ENCODE data around the gene BTLA.
"Not testable (repeated sequence)": the region's sequence is repeated elsewhere in the genome, so short reads cannot be mapped to it uniquely, and the experiment has no call there.

The BTLA gene

DNA sequence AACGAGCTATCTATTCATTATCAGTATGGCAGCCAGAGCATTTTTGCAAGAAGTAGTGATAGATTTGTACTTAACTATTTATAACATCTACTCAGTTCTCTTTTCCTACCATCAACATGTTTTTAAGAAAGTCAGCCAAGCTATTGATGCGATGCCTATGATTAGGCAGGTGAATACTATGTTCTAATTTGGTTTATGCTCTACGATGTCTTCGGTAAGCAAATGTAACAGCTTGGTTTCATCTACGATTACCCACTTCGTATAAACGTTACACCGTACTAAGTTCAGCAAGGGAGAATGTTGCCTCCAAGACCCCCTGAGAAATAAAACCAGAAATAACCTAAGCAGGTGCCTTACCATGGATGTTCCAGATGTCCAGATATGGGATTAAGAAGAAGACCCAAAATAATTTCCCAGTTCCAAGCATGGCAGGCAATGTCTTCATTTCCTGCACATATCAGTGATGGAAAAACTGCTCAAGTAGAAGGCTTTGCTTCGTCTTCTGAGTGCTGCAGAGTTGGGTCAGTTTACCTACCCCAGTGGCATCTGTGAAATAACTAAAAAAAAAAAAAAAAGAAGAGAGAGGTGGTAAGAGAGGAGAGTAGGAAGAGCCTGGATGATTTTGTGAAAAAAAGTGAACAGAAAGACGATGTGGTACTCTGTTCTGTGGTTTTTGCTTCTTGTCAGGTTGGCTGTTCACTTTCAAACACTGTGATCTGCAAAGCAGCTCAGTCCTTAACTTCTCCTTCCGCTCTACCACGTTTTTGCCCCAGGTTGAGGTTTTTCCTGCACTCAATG, at the start of gene BTLA:
Gene BTLA (minus strand): TSS at position 559 of the 798 bp plus-strand sequence. CDS start 114 bp downstream, at position 445.
- DNase-seq, result no peak

GRCh38 chr3:112546216-112546759, 47.0 kb upstream of the BTLA start:
- no peak for DNase-seq

GRCh38 chr3:112539825-112540650, 40.8 kb upstream of the BTLA start:
- no peak for DNase-seq

GRCh38 chr3:112531358-112531781, 32.1 kb upstream of the BTLA start:
- no peak for DNase-seq

- no peak for DNase-seq
Observed at GRCh38 chr3:112530573-112530972, 31.3 kb upstream of the BTLA start.

- DNase-seq, result not testable (repeated sequence)
Observed at GRCh38 chr3:112524127-112524526, 24.9 kb upstream of the BTLA start.

DNA sequence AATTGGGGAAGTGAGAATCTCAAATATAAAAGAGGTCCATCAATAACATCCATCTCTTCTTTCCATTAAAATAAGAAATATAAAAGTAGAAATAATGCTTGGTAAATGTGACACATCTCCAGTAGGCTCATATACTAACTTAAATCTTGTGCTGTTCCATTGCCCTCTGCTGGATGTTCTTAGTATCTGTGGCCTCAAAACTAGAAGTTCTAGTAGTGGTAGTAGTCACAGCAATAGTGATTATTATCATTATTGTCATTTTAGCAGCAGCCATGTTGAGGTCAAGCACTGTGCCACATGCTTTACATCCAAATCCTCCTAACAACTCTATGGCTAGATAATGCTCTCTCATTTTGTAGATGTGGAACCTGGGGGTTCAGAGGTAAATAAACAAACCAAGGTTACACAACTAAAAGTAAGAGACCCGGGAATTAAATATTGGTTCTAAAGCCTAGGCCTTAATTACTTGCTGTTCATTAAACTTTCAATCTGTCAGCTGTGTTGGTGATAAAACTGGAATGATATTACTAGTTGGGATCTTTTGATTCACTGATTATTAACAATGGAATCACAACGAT, 20.2 kb upstream of the BTLA start:
- peak; percentile 28 for DNase-seq

DNA sequence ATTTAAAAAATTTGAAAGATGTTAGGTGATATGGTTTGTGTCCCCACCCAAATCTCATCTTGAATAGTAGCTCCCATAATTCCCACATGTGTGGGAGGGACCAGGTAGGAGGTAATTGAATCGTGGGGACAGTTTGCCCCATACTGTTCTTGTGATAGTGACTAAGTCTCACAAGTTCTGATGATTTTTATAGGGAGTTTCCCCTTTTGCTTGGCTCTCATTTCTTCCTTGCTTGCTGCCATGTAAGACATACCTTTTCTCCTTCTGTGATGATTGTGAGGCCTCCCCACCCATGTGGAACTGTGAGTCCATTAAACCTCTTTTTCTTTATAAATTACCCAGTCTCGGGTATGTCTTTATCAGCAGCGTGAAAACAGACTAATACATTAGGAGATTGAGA, 19.7 kb upstream of the BTLA start:
- DNase-seq, result not testable (repeated sequence)

GRCh38 chr3:112514527-112515128, 15.4 kb upstream of the BTLA start:
- no peak for DNase-seq

DNA sequence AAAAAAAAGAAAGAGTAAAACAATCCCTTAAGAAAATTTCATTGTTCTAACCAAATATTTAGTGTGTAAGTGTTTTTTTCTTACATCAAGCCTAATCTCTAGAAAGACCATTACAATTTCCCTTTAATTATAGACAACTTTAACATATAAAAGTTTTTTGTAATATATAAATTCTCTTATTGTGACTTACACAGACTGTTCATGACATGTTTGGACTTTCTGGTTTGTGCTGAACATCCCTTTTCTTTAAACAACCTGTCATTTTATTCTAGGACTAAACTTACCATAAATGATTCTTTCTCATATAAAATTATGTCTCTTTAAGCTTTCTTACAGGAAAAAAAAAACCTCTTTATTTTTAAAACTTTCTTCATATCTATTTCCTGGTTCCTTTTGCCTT, 13.0 kb upstream of the BTLA start:
- no peak for DNase-seq

GRCh38 chr3:112508860-112509259, 9.6 kb upstream of the BTLA start:
- DNase-seq, result no peak

- no peak for DNase-seq
Observed at GRCh38 chr3:112508261-112508660, 9.0 kb upstream of the BTLA start.

DNA sequence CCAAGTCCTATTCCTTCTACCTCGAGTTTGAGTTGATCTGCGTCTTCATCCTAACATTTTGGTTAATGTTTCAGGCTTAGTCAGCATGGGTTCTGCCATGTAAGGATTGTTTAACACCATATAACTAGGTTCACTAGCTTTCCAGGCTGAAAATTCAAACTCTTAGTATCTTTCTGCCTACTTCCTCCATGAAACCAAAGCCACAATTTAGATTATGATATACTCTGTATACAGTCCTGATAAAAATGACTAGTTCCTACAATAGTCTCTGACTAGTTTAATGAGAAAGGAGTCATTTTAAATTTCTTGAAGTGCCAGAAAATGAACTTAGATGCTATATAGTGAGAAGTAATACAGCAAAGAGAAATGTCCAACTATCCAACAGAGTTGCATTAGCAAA, 6.6 kb upstream of the BTLA start:
- DNase-seq, result no peak

DNA sequence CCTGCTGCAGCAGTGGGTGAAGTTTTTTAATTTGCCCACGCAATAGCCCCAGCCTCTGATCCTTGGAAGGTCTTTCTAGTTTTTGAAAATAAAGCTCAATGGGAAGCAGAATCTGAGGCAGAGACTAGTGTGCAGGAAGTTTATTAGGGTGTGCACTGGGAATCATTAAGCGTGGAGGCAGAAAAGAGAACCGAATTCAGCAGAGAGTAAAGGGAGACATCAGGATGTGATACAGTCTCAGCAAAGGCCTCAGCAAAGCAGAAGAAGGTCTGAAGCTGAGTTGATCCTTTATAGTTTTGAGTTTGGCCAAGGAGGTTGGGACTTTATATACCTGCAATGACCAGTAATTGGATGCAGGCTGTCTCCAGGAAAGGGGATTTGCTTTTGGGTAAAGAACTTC, 4.9 kb upstream of the BTLA start:
- no peak for DNase-seq

DNA sequence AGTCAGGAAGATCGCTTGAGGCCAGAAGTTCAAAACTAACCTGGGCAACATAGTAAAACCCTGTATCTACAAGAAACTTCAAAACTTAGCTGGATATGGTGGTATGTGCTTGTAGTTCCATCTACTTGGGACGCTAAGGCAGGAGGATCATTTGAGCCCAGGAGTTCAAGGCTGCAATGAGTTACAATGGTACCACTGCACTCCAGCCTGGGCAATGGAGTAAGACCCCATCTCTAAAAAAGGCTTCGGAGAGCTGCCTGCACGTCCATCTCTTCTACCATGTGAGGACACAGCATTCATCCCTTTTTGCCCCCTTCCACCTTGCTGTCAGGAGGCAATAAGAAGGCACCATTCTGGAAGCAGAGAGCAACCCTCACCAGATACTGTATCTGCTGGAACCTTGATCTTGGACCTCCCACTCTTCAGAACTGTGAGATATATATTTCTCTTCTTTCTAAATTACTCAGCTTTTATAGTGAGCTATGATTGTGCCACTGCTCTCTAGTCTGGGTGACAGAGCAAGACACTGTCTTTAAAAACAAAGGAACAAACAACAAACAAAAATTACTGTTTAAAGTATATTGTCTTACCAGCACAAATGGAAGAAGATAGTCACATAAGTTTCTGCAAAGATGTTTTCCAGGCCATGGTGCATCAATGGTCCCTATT, 4.2 kb upstream of the BTLA start:
- DNase-seq, result no peak

DNA sequence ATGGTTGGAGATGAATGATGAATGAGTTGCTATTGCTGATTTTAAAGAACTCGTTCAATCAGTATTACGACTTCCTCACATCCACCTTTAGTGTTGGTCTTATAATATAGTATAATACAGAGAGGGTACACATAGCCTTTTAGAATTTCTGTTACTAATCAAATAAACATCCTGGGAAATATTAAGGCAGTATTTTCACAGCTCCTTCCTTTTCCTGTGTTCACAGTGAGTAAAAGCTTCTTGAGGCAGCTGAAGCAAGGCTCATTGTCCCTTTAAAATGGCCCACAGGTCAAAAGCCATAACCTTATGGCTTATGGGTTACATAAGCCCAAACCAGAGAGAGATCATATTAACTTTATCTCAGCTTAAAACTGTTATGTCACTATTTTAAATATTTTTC, 1.3 kb upstream of the BTLA start:
- DNase-seq, result no peak

DNA sequence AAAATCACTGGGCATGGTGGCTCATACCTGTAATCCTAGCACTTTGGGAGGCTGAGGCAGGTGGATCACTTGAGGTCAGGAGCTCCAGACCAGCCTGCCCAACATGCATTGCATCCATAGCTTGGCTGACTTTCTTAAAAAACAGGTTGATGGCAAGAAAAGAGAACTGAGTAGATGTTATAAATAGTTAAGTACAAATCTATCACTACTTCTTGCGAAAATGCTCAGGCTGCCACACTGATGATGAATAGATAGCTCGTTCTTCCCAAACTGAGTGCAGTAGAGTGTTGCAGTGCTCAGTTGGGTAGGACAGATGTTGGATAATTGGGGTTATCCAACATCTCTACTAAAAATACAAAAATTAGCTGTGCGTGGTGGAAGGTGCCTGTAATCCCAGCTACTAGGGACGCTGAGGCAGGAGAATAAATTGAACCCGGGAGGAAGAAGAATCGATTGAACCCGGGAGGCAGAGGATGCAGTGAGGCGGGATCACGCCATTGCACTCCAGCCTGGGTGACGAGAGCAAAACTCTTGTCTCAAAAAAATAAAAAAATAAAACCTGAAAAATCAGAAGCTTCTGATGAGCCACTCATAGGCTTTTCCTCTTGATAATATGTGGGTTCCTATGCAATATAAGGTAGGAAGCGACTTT, 1.2 kb downstream of the BTLA start:
- no peak for DNase-seq

DNA sequence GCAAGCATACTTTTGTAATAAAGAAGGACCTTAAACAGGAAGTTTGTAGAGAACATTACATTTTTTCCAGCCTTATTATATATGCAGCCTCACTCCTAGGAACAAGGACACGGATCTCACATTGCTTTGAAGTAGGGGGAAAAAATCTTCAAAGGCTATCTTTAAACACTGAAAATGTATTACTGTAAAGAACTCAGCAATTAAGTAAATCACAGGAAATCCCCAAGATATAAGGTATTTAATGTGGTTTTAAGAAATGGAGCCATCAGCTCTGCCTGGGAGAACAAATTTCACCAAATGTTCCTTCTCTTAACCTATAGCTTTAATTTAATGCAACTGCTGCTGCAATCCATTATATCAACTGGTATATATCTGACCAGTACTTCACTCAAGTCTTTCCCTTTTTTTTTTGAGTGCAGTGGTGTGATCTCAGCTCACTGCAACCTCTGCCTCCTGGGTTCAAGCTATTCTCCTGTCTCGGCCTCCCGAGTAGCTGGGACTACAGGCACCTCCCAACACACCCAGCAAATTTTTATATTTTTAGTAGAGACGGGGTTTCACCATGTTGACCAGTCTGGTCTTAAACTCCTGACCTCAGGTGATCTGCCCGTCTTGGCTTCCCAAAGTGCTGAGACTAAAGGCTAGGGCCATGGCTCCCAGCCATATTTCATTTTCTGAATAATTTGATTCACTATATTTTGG, 2.8 kb downstream of the BTLA start:
- no peak for DNase-seq

DNA sequence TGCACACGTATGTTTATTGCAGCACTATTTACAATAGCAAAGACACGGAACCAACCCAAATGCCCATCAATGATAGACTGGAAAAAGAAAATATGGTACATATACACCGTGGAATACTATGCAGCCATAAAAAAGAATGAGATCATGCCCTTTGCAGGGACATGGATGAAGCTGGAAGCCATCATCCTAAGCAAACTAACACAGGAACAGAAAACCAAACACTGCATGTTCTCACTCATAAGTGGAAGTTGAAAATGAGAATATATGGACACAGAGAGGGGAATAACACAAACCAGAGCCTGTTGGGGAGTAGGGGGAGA, 4.9 kb downstream of the BTLA start:
- not testable (repeated sequence) for DNase-seq

GRCh38 chr3:112492124-112492523, 7.1 kb downstream of the BTLA start:
- DNase-seq, result no peak

GRCh38 chr3:112491373-112491772, 7.9 kb downstream of the BTLA start:
- DNase-seq, result no peak

Measured in NCI-H187 treated with DMSO at 0.1 percent for 48 hours (cell line).